ENCODE data around the gene ACVR1B.

DNA sequence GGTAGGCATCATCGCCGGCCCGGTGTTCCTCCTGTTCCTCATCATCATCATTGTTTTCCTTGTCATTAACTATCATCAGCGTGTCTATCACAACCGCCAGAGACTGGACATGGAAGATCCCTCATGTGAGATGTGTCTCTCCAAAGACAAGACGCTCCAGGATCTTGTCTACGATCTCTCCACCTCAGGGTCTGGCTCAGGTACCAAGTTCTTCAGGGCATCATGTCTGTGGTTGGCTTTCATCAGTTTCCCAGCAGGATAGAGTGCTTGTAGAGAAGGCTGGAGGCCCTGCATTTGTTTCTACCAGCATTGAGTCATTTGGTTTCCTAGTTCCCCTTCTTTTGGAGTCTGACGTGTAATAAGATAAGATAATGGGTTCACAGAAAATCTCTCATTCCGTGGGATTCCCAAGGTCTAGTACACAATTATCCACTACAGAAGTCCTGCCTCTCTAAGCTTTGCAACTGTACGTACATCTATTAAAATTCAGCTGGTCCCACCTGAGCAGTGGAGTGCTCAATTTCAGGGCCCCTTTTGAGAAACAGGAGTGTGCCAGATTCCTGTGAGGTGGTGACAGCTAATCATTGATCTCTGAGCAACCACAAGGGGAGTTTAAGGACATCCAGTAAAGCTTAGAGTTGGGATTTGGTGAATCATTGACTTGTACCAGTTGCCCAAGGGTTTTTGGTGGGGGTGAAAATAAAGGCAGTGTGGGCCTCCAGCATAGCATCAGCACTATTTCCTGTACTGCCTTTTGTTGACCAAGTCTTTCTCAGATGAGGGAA lies 25.1 kb downstream of the ACVR1B start:
- TF ChIP-seq, protein P1, sequence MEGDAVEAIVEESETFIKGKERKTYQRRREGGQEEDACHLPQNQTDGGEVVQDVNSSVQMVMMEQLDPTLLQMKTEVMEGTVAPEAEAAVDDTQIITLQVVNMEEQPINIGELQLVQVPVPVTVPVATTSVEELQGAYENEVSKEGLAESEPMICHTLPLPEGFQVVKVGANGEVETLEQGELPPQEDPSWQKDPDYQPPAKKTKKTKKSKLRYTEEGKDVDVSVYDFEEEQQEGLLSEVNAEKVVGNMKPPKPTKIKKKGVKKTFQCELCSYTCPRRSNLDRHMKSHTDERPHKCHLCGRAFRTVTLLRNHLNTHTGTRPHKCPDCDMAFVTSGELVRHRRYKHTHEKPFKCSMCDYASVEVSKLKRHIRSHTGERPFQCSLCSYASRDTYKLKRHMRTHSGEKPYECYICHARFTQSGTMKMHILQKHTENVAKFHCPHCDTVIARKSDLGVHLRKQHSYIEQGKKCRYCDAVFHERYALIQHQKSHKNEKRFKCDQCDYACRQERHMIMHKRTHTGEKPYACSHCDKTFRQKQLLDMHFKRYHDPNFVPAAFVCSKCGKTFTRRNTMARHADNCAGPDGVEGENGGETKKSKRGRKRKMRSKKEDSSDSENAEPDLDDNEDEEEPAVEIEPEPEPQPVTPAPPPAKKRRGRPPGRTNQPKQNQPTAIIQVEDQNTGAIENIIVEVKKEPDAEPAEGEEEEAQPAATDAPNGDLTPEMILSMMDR (IDR thresholded peaks at IDR 0.05): no peak
- no peak for TF ChIP-seq EZH2 (IDR thresholded peaks at IDR 0.05; ENCODE audit: borderline replicate concordance, insufficient read depth, low read depth, low read length, poor library complexity, severe bottlenecking)

All from B cell (primary cell).